ENCODE results near the gene HSD17B13.

The HSD17B13 gene

DNA sequence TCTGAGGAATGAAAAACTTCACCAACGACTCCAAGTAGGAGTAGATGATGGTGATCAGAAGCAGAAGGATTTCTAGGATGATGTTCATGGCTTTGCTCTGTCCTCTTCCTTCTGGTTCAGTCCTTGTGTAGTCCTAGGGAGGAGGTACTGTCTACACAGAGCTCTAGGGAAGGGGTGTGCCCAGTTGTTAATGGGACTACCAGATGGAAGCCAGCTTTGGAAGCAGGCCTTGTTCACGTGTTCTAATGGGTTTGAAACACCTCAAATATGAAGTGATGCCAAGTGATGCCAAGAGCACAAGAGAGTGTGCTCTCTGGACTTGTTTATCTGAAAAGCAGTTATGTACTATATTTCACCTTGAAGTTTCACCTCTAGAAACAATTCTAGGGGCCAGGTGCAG lies at the start of gene HSD17B13:
Gene HSD17B13, minus strand, starts transcription at position 129 of the 400 bp plus-strand sequence. Its CDS starts 41 bp downstream, at position 88.
- no peak for DNase-seq
- Histone ChIP-seq H3K36me3 (replicated peaks) (no peaks in the 10 kb centered on the region), H3K4me3 (ENCODE audit: low read depth, low read length) (no peak within 1 kb of the TSS), H3K27me3 (replicated peaks) (no peaks in the 10 kb centered on the region), H3K27ac (no peak within 1 kb of the TSS)
- in situ Hi-C loops (cut with HindIII; ENCODE audit: low pct_ligation_motif_present, low sequenced_read_pairs), result no loop called here
- TF ChIP-seq, protein P1, sequence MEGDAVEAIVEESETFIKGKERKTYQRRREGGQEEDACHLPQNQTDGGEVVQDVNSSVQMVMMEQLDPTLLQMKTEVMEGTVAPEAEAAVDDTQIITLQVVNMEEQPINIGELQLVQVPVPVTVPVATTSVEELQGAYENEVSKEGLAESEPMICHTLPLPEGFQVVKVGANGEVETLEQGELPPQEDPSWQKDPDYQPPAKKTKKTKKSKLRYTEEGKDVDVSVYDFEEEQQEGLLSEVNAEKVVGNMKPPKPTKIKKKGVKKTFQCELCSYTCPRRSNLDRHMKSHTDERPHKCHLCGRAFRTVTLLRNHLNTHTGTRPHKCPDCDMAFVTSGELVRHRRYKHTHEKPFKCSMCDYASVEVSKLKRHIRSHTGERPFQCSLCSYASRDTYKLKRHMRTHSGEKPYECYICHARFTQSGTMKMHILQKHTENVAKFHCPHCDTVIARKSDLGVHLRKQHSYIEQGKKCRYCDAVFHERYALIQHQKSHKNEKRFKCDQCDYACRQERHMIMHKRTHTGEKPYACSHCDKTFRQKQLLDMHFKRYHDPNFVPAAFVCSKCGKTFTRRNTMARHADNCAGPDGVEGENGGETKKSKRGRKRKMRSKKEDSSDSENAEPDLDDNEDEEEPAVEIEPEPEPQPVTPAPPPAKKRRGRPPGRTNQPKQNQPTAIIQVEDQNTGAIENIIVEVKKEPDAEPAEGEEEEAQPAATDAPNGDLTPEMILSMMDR (IDR thresholded peaks at IDR 0.05; ENCODE audit: low read depth, low read length, missing control alignments), result no peak

GRCh38 chr4:87370068-87370467 lies 47.4 kb upstream of the HSD17B13 start:
- in situ Hi-C loops (cut with HindIII; ENCODE audit: low pct_ligation_motif_present, low sequenced_read_pairs), result no loop called here
- no peak overlapping the region for H3K27ac ChIP-seq
- H3K36me3 ChIP-seq (replicated peaks), result no peaks in the 10 kb centered on the region
- H3K27me3 ChIP-seq (replicated peaks), result no peaks in the 10 kb centered on the region
- TF ChIP-seq, protein P1 (IDR thresholded peaks at IDR 0.05; ENCODE audit: low read depth, low read length, missing control alignments), result no peak
- no peak for DNase-seq
- H3K4me3 ChIP-seq (ENCODE audit: low read depth, low read length), result no peak overlapping the region

DNA sequence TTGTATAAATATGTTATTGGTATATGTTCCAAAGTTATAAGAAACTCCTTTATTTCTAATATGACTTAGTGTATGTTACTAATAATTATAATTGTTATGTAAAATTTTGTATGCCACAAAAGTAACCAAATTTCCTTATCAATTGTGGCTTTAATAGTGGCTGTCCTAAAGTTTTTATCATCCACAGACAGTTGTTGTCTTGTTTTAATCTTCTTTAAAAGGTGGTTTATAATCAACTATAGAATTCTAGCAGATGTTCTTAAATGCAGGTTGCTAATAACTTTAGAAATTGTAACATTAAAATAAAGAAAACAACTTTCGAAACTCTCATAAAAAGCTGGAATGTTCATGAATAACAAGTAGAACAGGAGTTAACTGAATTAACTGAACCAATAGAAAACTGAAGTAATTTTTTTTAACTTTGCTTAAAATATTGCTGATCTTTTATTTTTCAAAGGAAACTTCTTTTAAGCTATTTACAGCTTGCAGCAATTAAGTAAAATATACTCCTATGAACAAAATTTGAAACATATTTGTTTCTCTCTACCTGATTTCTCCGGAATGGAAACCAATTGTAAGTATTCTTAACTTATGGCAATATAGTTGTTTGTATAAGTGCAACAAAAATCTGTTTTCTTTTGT lies 44.0 kb upstream of the HSD17B13 start:
- no peak for DNase-seq
- Histone ChIP-seq H3K27me3 (replicated peaks) (no peaks in the 10 kb centered on the region), H3K27ac (no peak overlapping the region), H3K4me3 (ENCODE audit: low read depth, low read length) (no peak overlapping the region), H3K36me3 (replicated peaks) (peaks cover 4% of the 10 kb centered on the region)
- in situ Hi-C loops (cut with HindIII; ENCODE audit: low pct_ligation_motif_present, low sequenced_read_pairs), result no loop called here
- TF ChIP-seq, protein P1 (IDR thresholded peaks at IDR 0.05; ENCODE audit: low read depth, low read length, missing control alignments), result no peak

DNA sequence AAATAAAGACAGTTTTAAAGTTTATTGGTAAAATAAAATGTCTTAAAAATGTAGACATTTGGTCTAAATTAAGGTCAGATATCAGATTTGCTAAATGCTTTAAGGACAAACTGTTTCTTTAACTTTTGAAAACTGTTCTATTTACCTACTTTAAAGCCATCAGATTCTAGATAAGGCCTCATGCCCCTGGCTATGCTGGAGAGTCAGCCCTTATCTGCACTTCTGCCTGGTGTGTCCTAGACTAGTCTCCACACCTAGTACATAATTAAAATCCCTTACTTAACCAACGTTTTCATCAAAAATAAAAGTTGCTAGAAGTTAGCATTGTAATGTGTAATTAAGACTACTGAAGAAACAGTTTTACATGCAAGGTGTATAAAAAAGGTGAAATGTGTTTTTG lies 42.7 kb upstream of the HSD17B13 start:
- in situ Hi-C loops (cut with HindIII; ENCODE audit: low pct_ligation_motif_present, low sequenced_read_pairs), result no loop called here
- Histone ChIP-seq H3K27ac (no peak overlapping the region), H3K4me3 (ENCODE audit: low read depth, low read length) (no peak overlapping the region), H3K27me3 (replicated peaks) (no peaks in the 10 kb centered on the region), H3K36me3 (replicated peaks) (peaks cover 4% of the 10 kb centered on the region)
- no peak for DNase-seq
- TF ChIP-seq, protein P1 (IDR thresholded peaks at IDR 0.05; ENCODE audit: low read depth, low read length, missing control alignments), result no peak

DNA sequence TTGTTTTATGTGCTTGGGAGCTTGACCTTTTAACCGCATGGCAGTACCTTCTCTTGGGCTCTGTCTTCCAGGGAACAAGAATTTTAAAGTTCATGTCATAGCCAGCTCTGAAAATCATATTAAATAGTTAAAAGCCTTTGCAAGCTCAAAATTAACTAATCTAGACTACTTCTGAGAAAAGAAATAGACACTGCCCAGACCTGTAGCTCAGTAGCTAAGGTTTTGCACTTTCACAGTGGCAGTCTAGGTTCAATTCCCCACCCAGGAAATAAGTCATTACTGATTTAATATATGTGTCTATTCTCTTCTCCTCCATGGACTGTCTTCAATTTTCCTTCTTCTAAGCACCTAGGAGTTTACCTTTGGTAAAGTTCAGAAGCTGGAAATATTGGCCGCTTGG lies 40.9 kb upstream of the HSD17B13 start:
- TF ChIP-seq, protein P1 (IDR thresholded peaks at IDR 0.05; ENCODE audit: low read depth, low read length, missing control alignments), result no peak
- Histone ChIP-seq H3K4me3 (ENCODE audit: low read depth, low read length) (no peak overlapping the region), H3K36me3 (replicated peaks) (peaks cover 4% of the 10 kb centered on the region), H3K27me3 (replicated peaks) (no peaks in the 10 kb centered on the region), H3K27ac (no peak overlapping the region)
- no peak for DNase-seq
- in situ Hi-C loops (cut with HindIII; ENCODE audit: low pct_ligation_motif_present, low sequenced_read_pairs), result no loop called here
